HG03575 (cell line): ENCODE measurements around the gene MXRA7.

Experiments used
- ATAC-seq: cut with Tn5 transposase; IDR thresholded peaks from one replicate; pipeline ENCODE4 v1.9.1; 2021; ENCODE audit not compliant: unreplicated experiment, insufficient number of reproducible peaks, low FRiP score; ENCODE audit errors: extremely low read depth

Gene MXRA7

GRCh38 chr17:76635659-76636360 is 75.0 kb downstream of the MXRA7 start:
- no peak for ATAC-seq

- no peak for ATAC-seq
These were observed 75.7 kb downstream of the MXRA7 start for GRCh38 chr17:76635039-76635438.

GRCh38 chr17:76633628-76634328 is 77.0 kb downstream of the MXRA7 start:
- ATAC-seq = no peak

DNA sequence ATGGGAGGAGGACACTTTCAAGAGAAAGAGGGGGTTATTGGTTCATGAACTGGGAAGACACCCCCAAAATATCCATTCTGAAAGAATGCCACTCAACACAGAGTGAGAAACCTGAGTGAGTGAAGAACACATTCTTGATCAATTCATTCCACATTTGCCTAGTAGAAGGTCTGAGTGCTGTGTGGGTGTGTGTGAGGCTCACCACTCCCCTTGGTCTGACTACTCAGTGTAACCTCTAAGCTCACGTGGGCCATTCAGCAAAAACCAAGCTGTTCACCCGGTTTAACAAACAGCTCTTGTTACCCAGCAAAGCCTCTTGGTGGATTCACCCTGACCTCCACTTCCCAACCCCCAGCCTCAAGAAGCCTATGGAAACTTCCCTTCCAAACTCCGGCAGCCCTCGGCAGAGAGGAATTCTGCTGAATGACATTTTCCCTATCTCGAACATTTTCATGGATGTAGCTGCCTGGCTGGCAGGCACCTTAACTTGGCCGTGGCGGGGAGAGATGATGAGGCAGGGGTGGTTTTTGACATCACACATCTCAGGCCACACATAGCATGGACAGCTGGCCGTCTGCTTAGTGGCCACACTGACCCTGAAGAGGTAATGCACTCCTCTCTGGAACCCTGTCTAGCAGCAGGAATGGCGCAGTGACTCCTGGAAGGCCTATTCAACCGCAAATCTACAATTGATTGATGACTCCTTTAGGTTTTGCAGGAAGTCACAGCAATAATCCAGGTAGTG is 78.8 kb downstream of the MXRA7 start:
- ATAC-seq = no peak

DNA sequence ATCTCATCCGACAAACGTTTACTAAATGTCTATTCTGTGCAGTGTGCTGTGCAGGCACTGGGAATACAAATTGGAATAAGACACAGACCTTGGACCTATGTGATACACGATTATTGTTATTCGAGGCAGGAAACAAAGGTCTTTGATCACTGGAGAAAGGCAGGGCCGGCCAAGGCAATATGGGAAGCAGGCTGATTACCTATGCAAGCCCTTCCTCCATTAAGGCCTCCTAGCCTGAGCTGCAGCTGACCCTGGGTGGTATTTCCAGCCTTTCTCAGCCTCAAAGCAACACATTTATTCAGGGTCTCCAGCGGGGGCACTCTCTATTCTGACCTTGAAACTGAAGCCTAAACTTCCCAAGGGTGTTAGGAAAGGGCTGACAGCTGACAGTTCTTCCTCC is 80.6 kb downstream of the MXRA7 start:
- ATAC-seq = no peak
